PC-3 (cell line): ENCODE measurements around the gene ZXDC.

Experiments used
- CTCF ChIP-seq: fragments of 300-600 bp; sonication (generic); conservative IDR thresholded peaks from 2 replicates; pipeline ENCODE4 v1.5.1; 2017; ENCODE audit warnings: antibody characterized with exemption, low read depth, mild to moderate bottlenecking, low read length
- EZH2phosphoT487 ChIP-seq: fragments of 300-600 bp; sonication (generic); IDR thresholded peaks from 2 replicates; pipeline ENCODE4 v1.6.1; 2018; ENCODE audit warnings: mild to moderate bottlenecking, antibody characterized with exemption, low read length, borderline replicate concordance

- TF ChIP-seq CTCF, result no peak
- TF ChIP-seq EZH2phosphoT487, result no peak
Measured at GRCh38 chr3:126482503-126483255, 7.0 kb upstream of the ZXDC start.
